HCT116 (cell line): ENCODE measurements around the gene TRAF2. TPM values are rescaled to one million over a fixed set of nuclear protein-coding genes. Genes with fewer than 3 reads are reported as not detected.
A peak's percentile ranks its signal among the peaks of the same experiment; 100 is the strongest.

Experiments
- ATAC-seq: fragments of 200-7000 bp; cut with Tn5 transposase; 2 replicates; pipeline ENCODE4 v1.9.1; 2020; ENCODE audit warnings: mild to moderate bottlenecking, moderate library complexity
- BruUV-seq: library from RNA; stranded (reverse); fragments of 400-500 nt; replicated peaks from 2 replicates; lab custom pipeline; 2021; lab: Mats Ljungman, UMichigan
- CTCF ChIA-PET: fragments of 300-600 bp; sonication (Branson Sonifier 250); formaldehyde crosslinking; loops from one replicate; lab custom pipeline; 2021; ENCODE audit warnings: antibody characterized with exemption; lab: Charles Lee
- POLR2A ChIA-PET: fragments of 300-600, 350-600 bp; sonication (Branson Sonifier 250); formaldehyde crosslinking; loops from one replicate; lab custom pipeline; 2021; ENCODE audit warnings: antibody characterized with exemption; lab: Charles Lee
- RAD21 ChIA-PET, 2 experiments: fragments of 300-600 bp; sonication (Branson Sonifier 250); formaldehyde crosslinking; loops; one replicate each; lab custom pipeline; 2023; ENCODE audit warnings: low total read pairs in 2 of 2; ENCODE audit not compliant: uncharacterized antibody in 2 of 2, unreplicated experiment in 2 of 2, low non-redundant PET in 1 of 2; lab: Charles Lee
- DNase-seq: peaks from one replicate; pipeline ENCODE4 v3.0.0-alpha.2; 2010; ENCODE audit warnings: low read depth, low spot score
- H2AFZ ChIP-seq: fragments of 200-600 bp; shearing (Covaris generic), sonication (generic); 2 replicates; pipeline ENCODE4 v1.6.1; 2017; ENCODE audit warnings: low read depth, mixed run types, mixed read lengths, antibody characterized with exemption, low read length; ENCODE audit not compliant: poor library complexity, severe bottlenecking
- H3K27ac ChIP-seq: 2 replicates; pipeline ENCODE4 v1.5.1; 2012; ENCODE audit warnings: low read depth, low read length
- H3K27me3 ChIP-seq: fragments of 200-600 bp; sonication (generic); 2 replicates; pipeline ENCODE4 v1.6.1; 2016; ENCODE audit warnings: mixed run types, low read length, mixed read lengths; ENCODE audit not compliant: insufficient read depth
- H3K36me3 ChIP-seq, 2 experiments: fragments of 200-500 bp in 1 of 2; fragments of 200-600 bp in 1 of 2; sonication (Bioruptor generic) in 1 of 2; sonication (generic) in 1 of 2; 2 replicates each; pipeline versions ENCODE4 v1.5.1 to v1.6.1; 2014 to 2016; ENCODE audit warnings: low read length in 2 of 2, inconsistent platforms in 1 of 2, mixed read lengths in 1 of 2, mixed run types in 1 of 2; ENCODE audit not compliant: insufficient read depth in 2 of 2, control insufficient read depth in 1 of 2
- H3K4me1 ChIP-seq, 2 experiments: fragments of 200-600 bp in 1 of 2; sonication (generic) in 1 of 2; 2 replicates each; pipeline versions ENCODE4 v1.5.1 to v1.6.1; 2012 to 2017; ENCODE audit warnings: low read length in 2 of 2, inconsistent platforms in 1 of 2, mild to moderate bottlenecking in 1 of 2, mixed read lengths in 1 of 2, mixed run types in 1 of 2, moderate library complexity in 1 of 2; ENCODE audit not compliant: insufficient read depth in 2 of 2, control insufficient read depth in 1 of 2
- H3K4me2 ChIP-seq: fragments of 200-600 bp; sonication (generic); 2 replicates; pipeline ENCODE4 v1.6.1; 2017; ENCODE audit warnings: mixed run types, low read length, mixed read lengths
- H3K4me3 ChIP-seq, 2 experiments: fragments of 200-600 bp in 1 of 2; sonication (generic) in 1 of 2; replicated peaks in 1 of 2; 2 replicates each; pipeline ENCODE4 v1.5.1; 2011 to 2016; ENCODE audit warnings: low read length in 2 of 2, control low read depth in 1 of 2, low read depth in 1 of 2, mild to moderate bottlenecking in 1 of 2, mixed read lengths in 1 of 2, mixed run types in 1 of 2
- H3K79me2 ChIP-seq: fragments of 200-600 bp; sonication (generic); 2 replicates; pipeline ENCODE4 v1.6.1; 2017; ENCODE audit warnings: mild to moderate bottlenecking, mixed run types, low read length, moderate library complexity, mixed read lengths; ENCODE audit not compliant: insufficient read depth
- H3K9ac ChIP-seq: fragments of 200-600 bp; sonication (generic); 2 replicates; pipeline ENCODE4 v1.6.1; 2016; ENCODE audit warnings: low read length, mixed read lengths
- H3K9me2 ChIP-seq: fragments of 200-600 bp; sonication (generic), shearing (Covaris generic); 2 replicates; pipeline ENCODE4 v1.6.1; 2017; ENCODE audit warnings: mixed run types, mild to moderate bottlenecking, moderate library complexity; ENCODE audit not compliant: insufficient read depth
- H3K9me3 ChIP-seq, 2 experiments: fragments of 200-500 bp in 1 of 2; fragments of 200-600 bp in 1 of 2; sonication (Bioruptor generic) in 1 of 2; sonication (generic) in 1 of 2; 2 replicates each; pipeline ENCODE4 v1.6.1; 2014 to 2017; ENCODE audit warnings: low read length in 2 of 2, mixed read lengths in 2 of 2, inconsistent platforms in 1 of 2, low read depth in 1 of 2, mild to moderate bottlenecking in 1 of 2, mixed run types in 1 of 2, moderate library complexity in 1 of 2; ENCODE audit not compliant: control insufficient read depth in 1 of 2, insufficient read depth in 1 of 2
- H4K20me1 ChIP-seq: fragments of 200-600 bp; sonication (generic), shearing (Covaris generic); 2 replicates; pipeline ENCODE4 v1.6.1; 2017; ENCODE audit warnings: mixed run types, mild to moderate bottlenecking, moderate library complexity; ENCODE audit not compliant: insufficient read depth
- EGR1 ChIP-seq: IDR thresholded peaks from 2 replicates; pipeline ENCODE4 v1.6.1; 2012; ENCODE audit warnings: low read depth
- EZH2 ChIP-seq: fragments of 200-600 bp; sonication (generic); IDR thresholded peaks from 2 replicates; pipeline ENCODE4 v1.6.1; 2017; ENCODE audit warnings: antibody characterized with exemption, mixed run types
- FOSL1 ChIP-seq: IDR thresholded peaks from 2 replicates; pipeline ENCODE4 v1.6.1; 2012; ENCODE audit warnings: low read depth
- JUND ChIP-seq: IDR thresholded peaks from 2 replicates; pipeline ENCODE4 v1.6.1; 2012
- SIN3A ChIP-seq: IDR thresholded peaks from 2 replicates; pipeline ENCODE4 v1.6.1; 2012; ENCODE audit warnings: low read depth
- TCF7L2 ChIP-seq: IDR thresholded peaks from 2 replicates; pipeline ENCODE4 v1.7.0; 2011; ENCODE audit warnings: borderline replicate concordance, inconsistent platforms; ENCODE audit not compliant: insufficient read depth, insufficient read length; ENCODE audit errors: extremely low read depth
- ZFX ChIP-seq: fragments of 450-650 bp; IDR thresholded peaks from 2 replicates; pipeline ENCODE4 v1.6.1; 2017
- intact Hi-C: fragments of 100-400 bp; cut with micrococcal nuclease; formaldehyde crosslinking; loops from 2 replicates; pipeline ENCODE4 v1.10.0; 2022
- total RNA-seq: library from RNA; stranded (reverse); gene quantifications from one replicate; pipeline ENCODE4 v1.2.1, GENCODE V29; 2021; ENCODE audit not compliant: unreplicated experiment
- TF ChIP-seq, protein P1 (sequence below): IDR thresholded peaks from 2 replicates; pipeline ENCODE4 v1.6.1; 2011; ENCODE audit warnings: mild to moderate bottlenecking, low read length, moderate library complexity; ENCODE audit not compliant: insufficient replicate concordance; ENCODE audit errors: extremely low read depth
- TF ChIP-seq, protein P2 (sequence below), 3 experiments: fragments of 200-600 bp in 1 of 3; sonication (generic) in 1 of 3; IDR thresholded peaks in 2 of 3; conservative IDR thresholded peaks in 1 of 3; 2 replicates each; pipeline ENCODE4 v1.5.1; 2012 to 2017; ENCODE audit warnings: low read depth in 2 of 3, low read length in 2 of 3, antibody characterized with exemption in 1 of 3, borderline replicate concordance in 1 of 3, control low read depth in 1 of 3, mild to moderate bottlenecking in 1 of 3, mixed read lengths in 1 of 3, mixed run types in 1 of 3, moderate library complexity in 1 of 3; ENCODE audit not compliant: insufficient read depth in 1 of 3

Gene TRAF2
- total RNA-seq, 1 experiment from 2014 or later: 28.4 TPM

DNA sequence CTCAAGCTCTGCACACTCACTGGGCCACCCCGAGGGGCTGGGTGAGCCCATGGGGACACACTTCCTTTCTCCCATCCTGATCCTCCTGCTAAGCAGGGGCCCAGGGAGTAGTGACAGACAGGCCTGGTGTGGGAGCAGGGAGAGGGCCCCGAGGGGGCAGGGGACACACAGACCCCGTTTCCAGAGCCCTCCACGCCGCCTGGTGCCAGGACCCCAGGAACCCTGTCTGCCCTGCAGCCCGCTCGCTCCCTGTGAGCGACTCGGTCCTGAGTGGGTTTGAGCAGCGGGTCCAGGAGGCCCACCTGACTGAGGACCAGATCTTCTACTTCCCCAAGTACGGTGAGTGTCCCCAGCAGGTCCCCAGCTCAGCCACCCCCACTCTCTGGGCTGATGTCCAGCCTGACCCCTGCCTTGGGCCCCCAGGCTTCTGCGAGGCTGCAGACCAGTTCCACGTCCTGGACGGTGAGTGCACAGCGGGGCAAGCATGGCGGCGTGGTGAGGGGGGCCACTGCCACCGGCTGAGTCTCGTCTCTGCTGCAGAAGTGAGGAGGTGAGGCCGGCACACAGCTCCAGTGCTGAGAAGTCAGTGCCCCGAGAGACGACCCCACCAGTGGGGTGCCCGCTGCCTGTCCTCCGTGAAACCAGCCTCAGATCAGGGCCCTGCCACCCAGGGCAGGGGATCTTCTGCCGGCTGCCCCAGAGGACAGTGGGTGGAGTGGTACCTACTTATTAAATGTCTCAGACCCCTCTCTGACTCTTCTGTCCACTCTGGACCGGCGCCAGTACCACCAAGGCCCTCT, 60.1 kb downstream of the TRAF2 start:
- Histone ChIP-seq H3K4me2 (no peak overlapping the region), H3K27me3 (no peaks in the 10 kb centered on the region), H3K9ac (no peak overlapping the region), H3K4me3 (no peak overlapping the region), H3K9me3 (no peaks in the 10 kb centered on the region), H3K9me2 (no peaks in the 10 kb centered on the region), H3K27ac (no peak overlapping the region; the same call in 1 of the 2 replicates), H2AFZ (no peak overlapping the region), H3K4me1 (peaks cover 29 to 57% of the 10 kb centered on the region in 2 experiments), H4K20me1 (no peaks in the 10 kb centered on the region), H3K36me3 (peaks cover 5 to 8% of the 10 kb centered on the region in 2 experiments; a peak in 2 of 4 replicates), H3K79me2 (peaks cover 20% of the 10 kb centered on the region)
- intact Hi-C loops: loop anchor here (10.0 kb wide), 1 partner anchor 102 kb away; the partner anchor contains the start of genes AJM1 and PHPT1
- ChIA-PET POLR2A (interaction anchor here (2.0 kb wide), 1 partner anchor 89 kb away, joined by 9 read pairs; no protein-coding TSS in a partner anchor), RAD21 (interaction anchor here (2.0 to 2.1 kb wide), 2 partner anchors 89 kb away, joined by 21 to 25 read pairs; no protein-coding TSS in a partner anchor), CTCF (interaction anchor here (0.6 to 3.4 kb wide), 6 partner anchors 14 to 100 kb away, joined by 3 to 109 read pairs (median 6); no protein-coding TSS in a partner anchor)
- no peak for TF ChIP-seq SIN3A
- BruUV-seq: no TSS peak
- DNase-seq: no peak
- no peak for ATAC-seq

DNA sequence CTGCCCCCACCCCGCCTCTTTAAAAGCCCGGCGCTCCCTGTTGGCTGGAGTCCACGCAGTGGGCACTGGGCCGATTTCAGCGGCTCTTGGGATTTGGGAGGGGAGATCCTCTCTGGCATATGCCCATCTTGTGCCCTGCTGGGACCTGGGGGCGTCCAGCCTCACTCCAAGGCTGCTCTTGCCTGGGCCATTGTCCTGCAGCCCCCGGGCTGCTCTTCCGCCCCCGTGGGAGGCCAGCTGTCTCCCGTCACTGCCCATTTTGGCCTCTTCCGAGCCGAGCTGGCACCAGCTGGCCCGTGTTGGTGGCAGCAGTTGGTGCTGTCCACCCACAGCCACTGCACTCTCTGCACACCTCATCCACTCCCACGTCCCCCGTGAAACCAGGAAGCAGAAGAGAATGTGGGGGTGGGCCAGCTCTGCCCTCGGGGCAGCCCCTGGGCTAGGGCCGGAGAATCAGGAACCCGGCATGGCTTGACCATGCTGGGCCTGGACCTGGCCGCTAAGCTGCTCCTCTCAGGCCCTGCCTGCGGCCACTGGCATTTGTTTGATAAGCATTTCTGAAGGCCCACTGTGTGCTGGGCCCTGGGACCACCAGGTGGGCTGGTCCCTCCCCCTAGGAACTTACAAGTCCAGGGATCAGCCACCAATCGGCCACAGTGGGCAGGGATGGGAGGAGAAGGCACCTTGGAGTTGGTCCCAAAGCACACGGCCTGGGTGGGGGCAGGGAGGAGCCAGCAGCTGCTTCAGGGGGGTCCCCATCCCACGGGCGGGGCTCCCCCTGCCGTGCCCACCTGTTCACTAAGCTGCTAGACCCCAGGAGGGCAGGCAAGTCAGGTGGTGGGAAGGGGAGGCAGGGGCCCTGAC, 60.9 kb downstream of the TRAF2 start:
- Histone ChIP-seq H3K27me3 (no peaks in the 10 kb centered on the region), H2AFZ (no peak overlapping the region), H3K79me2 (peaks cover 19% of the 10 kb centered on the region), H3K27ac (peak overlapping the region; percentile 9; the same call in 1 of the 2 replicates), H3K9me2 (no peaks in the 10 kb centered on the region), H3K9ac (no peak overlapping the region; the same call in 1 of the 2 replicates), H3K4me1 (peaks cover 29 to 57% of the 10 kb centered on the region in 2 experiments), H4K20me1 (no peaks in the 10 kb centered on the region), H3K9me3 (no peaks in the 10 kb centered on the region), H3K4me2 (peak overlapping the region; percentile 97; the same call in 1 of the 2 replicates), H3K36me3 (peaks cover 0 to 3% of the 10 kb centered on the region in 2 experiments; a peak in 2 of 4 replicates), H3K4me3 (no peak overlapping the region)
- no peak for DNase-seq
- BruUV-seq: no TSS peak
- ChIA-PET RAD21 (interaction anchor here (1.0 to 2.1 kb wide), 8 partner anchors 45 to 99 kb away, joined by 3 to 25 read pairs (median 4); partner anchors contain the start of genes PAXX (in 2 of the 2) and CLIC3 (in 1 of the 2)), POLR2A (interaction anchor here (0.8 to 2.1 kb wide), 5 partner anchors 18 to 294 kb away, joined by 3 to 9 read pairs (median 6); partner anchors contain the start of gene TUBB4B), CTCF (interaction anchor here (0.9 to 3.4 kb wide), 20 partner anchors 10 to 157 kb away, joined by 3 to 109 read pairs (median 5); partner anchors contain the start of genes CLIC3, ENTPD2, FUT7 and NPDC1)
- ATAC-seq: no peak
- intact Hi-C loops: loop anchor here (10.0 kb wide), 1 partner anchor 102 kb away; the partner anchor contains the start of genes AJM1 and PHPT1
- TF ChIP-seq JUND (no peak), EZH2 (no peak), FOSL1 (no peak), TCF7L2 (no peak), ZFX (no peak), EGR1 (no peak)
- TF ChIP-seq, protein P1, sequence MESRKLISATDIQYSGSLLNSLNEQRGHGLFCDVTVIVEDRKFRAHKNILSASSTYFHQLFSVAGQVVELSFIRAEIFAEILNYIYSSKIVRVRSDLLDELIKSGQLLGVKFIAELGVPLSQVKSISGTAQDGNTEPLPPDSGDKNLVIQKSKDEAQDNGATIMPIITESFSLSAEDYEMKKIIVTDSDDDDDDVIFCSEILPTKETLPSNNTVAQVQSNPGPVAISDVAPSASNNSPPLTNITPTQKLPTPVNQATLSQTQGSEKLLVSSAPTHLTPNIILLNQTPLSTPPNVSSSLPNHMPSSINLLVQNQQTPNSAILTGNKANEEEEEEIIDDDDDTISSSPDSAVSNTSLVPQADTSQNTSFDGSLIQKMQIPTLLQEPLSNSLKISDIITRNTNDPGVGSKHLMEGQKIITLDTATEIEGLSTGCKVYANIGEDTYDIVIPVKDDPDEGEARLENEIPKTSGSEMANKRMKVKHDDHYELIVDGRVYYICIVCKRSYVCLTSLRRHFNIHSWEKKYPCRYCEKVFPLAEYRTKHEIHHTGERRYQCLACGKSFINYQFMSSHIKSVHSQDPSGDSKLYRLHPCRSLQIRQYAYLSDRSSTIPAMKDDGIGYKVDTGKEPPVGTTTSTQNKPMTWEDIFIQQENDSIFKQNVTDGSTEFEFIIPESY: no peak
- TF ChIP-seq, protein P2, sequence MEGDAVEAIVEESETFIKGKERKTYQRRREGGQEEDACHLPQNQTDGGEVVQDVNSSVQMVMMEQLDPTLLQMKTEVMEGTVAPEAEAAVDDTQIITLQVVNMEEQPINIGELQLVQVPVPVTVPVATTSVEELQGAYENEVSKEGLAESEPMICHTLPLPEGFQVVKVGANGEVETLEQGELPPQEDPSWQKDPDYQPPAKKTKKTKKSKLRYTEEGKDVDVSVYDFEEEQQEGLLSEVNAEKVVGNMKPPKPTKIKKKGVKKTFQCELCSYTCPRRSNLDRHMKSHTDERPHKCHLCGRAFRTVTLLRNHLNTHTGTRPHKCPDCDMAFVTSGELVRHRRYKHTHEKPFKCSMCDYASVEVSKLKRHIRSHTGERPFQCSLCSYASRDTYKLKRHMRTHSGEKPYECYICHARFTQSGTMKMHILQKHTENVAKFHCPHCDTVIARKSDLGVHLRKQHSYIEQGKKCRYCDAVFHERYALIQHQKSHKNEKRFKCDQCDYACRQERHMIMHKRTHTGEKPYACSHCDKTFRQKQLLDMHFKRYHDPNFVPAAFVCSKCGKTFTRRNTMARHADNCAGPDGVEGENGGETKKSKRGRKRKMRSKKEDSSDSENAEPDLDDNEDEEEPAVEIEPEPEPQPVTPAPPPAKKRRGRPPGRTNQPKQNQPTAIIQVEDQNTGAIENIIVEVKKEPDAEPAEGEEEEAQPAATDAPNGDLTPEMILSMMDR (IDR thresholded peaks at IDR 0.05 in 2 of 3, conservative IDR thresholded peaks at IDR 0.05 in 1 of 3; ENCODE audit: borderline replicate concordance in 1 of 3, insufficient read depth in 1 of 3, low read depth in 2 of 3, low read length in 2 of 3): no peak
